AG08395 (cell line): ENCODE data around the gene GPR62.
"Not testable (repeated sequence)": the region's sequence is repeated elsewhere in the genome, so short reads cannot be mapped to it uniquely, and the experiment has no call there.

Experiments
- DNase-seq: peaks from one replicate; pipeline ENCODE4 v3.0.0; 2012; ENCODE audit warnings: mixed read lengths, low spot score

The GPR62 gene

GRCh38 chr3:51955175-51955892 lies at the start of gene GPR62:
Gene GPR62, plus strand, starts transcription at chr3:51955381. Its CDS starts 272 bp downstream, at chr3:51955653.
- DNase-seq, result no peak

GRCh38 chr3:51908026-51908425 lies 47.2 kb upstream of the GPR62 start:
- DNase-seq, result no peak

- DNase-seq, result no peak
These were observed 38.8 kb upstream of the GPR62 start for GRCh38 chr3:51916418-51916817.

- no peak for DNase-seq
These were observed 34.1 kb upstream of the GPR62 start for GRCh38 chr3:51921081-51921578.

- DNase-seq, result no peak
These were observed 27.9 kb upstream of the GPR62 start for GRCh38 chr3:51927061-51927977.

GRCh38 chr3:51928438-51928837 lies 26.7 kb upstream of the GPR62 start:
- no peak for DNase-seq

- not testable (repeated sequence) for DNase-seq
These were observed 26.2 kb upstream of the GPR62 start for GRCh38 chr3:51928981-51929380.

- peak; percentile 33 for DNase-seq
These were observed 25.7 kb upstream of the GPR62 start for GRCh38 chr3:51929420-51930003.

GRCh38 chr3:51930439-51930838 lies 24.7 kb upstream of the GPR62 start:
- no peak for DNase-seq

- no peak for DNase-seq
These were observed 23.4 kb upstream of the GPR62 start for GRCh38 chr3:51931756-51932155.

- no peak for DNase-seq
These were observed 22.5 kb upstream of the GPR62 start for GRCh38 chr3:51932471-51933370.

- DNase-seq, result no peak
These were observed 21.6 kb upstream of the GPR62 start for GRCh38 chr3:51933471-51934138.

GRCh38 chr3:51934139-51934850 lies 20.9 kb upstream of the GPR62 start:
- no peak for DNase-seq

GRCh38 chr3:51934991-51935885 lies 19.9 kb upstream of the GPR62 start:
- no peak for DNase-seq

GRCh38 chr3:51935886-51936755 lies 19.1 kb upstream of the GPR62 start:
- DNase-seq, result no peak

- no peak for DNase-seq
These were observed 18.2 kb upstream of the GPR62 start for GRCh38 chr3:51937014-51937413.

- DNase-seq, result no peak
These were observed 17.4 kb upstream of the GPR62 start for GRCh38 chr3:51937611-51938450.
